Nephron progenitor cell (in vitro differentiated cells): ENCODE results near the gene DNER.

Experiments used
- DNase-seq: peaks from one replicate; pipeline ENCODE4 v3.0.0; 2021
- H3K27ac Mint-ChIP-seq: 2 replicates; pipeline ENCODE4 v1.8.0; 2021; ENCODE audit warnings: mild to moderate bottlenecking, moderate library complexity, mixed read lengths
- H3K27me3 Mint-ChIP-seq: 2 replicates; pipeline ENCODE4 v1.8.0; 2021; ENCODE audit warnings: mild to moderate bottlenecking, low read depth, mixed read lengths; ENCODE audit not compliant: poor library complexity
- H3K36me3 Mint-ChIP-seq: 2 replicates; pipeline ENCODE4 v1.8.0; 2021; ENCODE audit warnings: low read depth, mixed read lengths
- H3K4me1 Mint-ChIP-seq: 2 replicates; pipeline ENCODE4 v1.8.0; 2021; ENCODE audit warnings: mixed read lengths
- H3K4me3 Mint-ChIP-seq: 2 replicates; pipeline ENCODE4 v1.8.0; 2021; ENCODE audit warnings: mild to moderate bottlenecking, moderate library complexity, mixed read lengths
- H3K9me3 Mint-ChIP-seq: 2 replicates; pipeline ENCODE4 v1.8.0; 2021; ENCODE audit warnings: mild to moderate bottlenecking, moderate library complexity, mixed read lengths
- TF ChIP-seq, protein P1 (sequence below): fragments of 200-600 bp; sonication (generic); IDR thresholded peaks from 2 replicates; pipeline ENCODE4 v1.5.0; 2021; ENCODE audit warnings: antibody characterized with exemption

Gene DNER

GRCh38 chr2:229417176-229417575 lies 297.2 kb downstream of the DNER start:
- Mint-ChIP-seq H3K9me3 (peaks cover 4% of the 10 kb centered on the region), H3K36me3 (no peaks in the 10 kb centered on the region), H3K4me3 (no peak overlapping the region), H3K27ac (no peak overlapping the region), H3K4me1 (peaks cover 11% of the 10 kb centered on the region), H3K27me3 (peaks cover under 1% of the 10 kb centered on the region)
- no peak for DNase-seq
- TF ChIP-seq, protein P1, sequence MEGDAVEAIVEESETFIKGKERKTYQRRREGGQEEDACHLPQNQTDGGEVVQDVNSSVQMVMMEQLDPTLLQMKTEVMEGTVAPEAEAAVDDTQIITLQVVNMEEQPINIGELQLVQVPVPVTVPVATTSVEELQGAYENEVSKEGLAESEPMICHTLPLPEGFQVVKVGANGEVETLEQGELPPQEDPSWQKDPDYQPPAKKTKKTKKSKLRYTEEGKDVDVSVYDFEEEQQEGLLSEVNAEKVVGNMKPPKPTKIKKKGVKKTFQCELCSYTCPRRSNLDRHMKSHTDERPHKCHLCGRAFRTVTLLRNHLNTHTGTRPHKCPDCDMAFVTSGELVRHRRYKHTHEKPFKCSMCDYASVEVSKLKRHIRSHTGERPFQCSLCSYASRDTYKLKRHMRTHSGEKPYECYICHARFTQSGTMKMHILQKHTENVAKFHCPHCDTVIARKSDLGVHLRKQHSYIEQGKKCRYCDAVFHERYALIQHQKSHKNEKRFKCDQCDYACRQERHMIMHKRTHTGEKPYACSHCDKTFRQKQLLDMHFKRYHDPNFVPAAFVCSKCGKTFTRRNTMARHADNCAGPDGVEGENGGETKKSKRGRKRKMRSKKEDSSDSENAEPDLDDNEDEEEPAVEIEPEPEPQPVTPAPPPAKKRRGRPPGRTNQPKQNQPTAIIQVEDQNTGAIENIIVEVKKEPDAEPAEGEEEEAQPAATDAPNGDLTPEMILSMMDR, result no peak

DNA sequence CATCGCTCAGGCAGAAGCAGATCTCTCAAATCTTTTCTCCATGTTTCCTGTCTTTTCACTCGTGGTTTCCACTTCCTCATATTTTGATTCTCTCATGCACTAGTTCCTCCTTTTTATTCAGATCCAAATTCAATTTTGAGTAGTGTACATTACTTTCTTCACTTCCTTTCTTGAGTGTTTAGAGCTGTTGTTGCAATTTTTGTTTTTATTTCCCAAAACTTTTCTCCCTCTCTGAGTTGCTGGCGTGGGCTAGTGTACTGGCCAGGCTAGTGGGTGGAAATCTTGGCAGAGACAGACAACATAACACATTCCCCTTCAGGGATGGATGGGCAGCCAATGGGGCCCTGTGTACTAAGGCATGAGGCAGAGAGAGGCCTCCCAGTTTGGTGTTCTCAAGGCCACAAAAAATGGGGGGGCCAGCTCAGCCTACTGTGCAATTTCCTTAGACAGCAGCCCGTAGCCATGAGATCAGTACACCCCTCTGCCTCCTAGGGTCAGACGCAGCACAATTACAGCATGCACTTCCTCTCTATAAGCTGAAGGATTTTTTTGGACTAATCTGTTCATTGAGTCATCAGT lies 298.1 kb downstream of the DNER start:
- peaks cover 4% of the 10 kb centered on the region for H3K9me3 Mint-ChIP-seq
- peaks cover 11% of the 10 kb centered on the region for H3K4me1 Mint-ChIP-seq
- TF ChIP-seq, protein P1, result no peak
- H3K27me3 Mint-ChIP-seq, result no peaks in the 10 kb centered on the region
- H3K27ac Mint-ChIP-seq, result no peak overlapping the region
- H3K4me3 Mint-ChIP-seq, result no peak overlapping the region
- H3K36me3 Mint-ChIP-seq, result no peaks in the 10 kb centered on the region
- DNase-seq, result no peak

DNA sequence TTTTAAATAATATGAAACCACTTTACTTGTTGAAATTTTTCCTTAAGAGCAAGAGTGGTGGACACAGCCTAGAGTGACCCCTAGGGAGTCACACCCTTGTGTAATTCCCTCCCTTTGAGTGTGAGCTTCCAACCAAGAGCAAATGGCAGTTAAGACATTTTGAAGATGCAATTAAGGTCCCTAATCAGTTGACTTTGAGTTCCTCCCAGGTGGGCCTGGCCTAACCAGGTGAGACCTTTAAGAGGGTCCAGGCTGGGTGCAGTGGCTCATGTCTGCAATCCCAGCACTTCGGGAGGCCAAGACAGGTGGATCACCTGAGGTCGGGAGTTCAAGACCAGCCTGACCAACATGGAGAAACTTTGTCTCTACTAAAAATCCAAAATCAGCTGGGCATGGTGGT lies 299.7 kb downstream of the DNER start:
- Mint-ChIP-seq H3K4me3 (no peak overlapping the region), H3K27me3 (no peaks in the 10 kb centered on the region), H3K4me1 (peaks cover 17% of the 10 kb centered on the region), H3K27ac (no peak overlapping the region), H3K36me3 (no peaks in the 10 kb centered on the region), H3K9me3 (peaks cover 4% of the 10 kb centered on the region)
- no peak for DNase-seq
- TF ChIP-seq, protein P1, result no peak

DNA sequence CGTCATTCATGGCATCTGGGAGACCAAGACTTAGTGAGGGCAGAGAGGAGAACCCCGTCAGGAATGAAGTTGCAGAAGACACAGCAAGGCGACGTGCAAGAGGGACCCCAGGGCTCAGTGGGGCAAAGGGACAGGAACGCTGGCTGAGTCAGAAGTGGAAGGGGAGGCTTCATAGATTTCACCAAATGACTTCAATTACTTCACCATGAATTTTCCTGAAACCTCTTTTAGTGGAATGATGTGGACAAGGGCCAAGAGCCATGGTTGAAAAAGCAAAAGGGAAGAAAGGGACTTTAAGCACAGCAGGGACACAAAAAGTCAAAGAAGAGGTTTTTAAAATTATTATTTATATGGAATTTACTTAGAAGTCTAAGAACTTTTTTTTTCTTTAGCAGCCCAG lies 301.7 kb downstream of the DNER start:
- H3K4me1 Mint-ChIP-seq, result peaks cover 13% of the 10 kb centered on the region
- H3K27ac Mint-ChIP-seq, result no peak overlapping the region
- peaks cover 4% of the 10 kb centered on the region for H3K9me3 Mint-ChIP-seq
- TF ChIP-seq, protein P1, result no peak
- no peaks in the 10 kb centered on the region for H3K36me3 Mint-ChIP-seq
- no peaks in the 10 kb centered on the region for H3K27me3 Mint-ChIP-seq
- no peak for DNase-seq
- H3K4me3 Mint-ChIP-seq, result no peak overlapping the region

DNA sequence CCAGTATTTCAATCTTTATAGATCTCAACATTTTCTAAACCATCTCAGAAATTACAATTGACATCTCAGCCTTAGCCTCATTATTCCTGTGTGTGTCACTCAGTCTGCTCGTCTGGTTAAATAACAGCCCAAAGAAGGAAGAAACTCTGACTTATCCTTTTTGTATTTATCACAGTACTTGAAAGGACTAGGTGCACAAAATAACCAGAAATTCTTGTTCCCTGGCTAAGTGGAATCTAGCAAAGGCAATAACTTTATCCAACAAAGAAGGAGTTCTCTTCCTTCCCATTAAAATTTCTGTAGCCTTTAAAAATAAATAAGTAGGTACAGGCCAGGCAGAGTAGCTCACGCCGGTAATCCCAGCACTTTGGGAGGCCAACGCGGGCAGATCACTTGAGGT lies 303.4 kb downstream of the DNER start:
- Mint-ChIP-seq H3K27me3 (peaks cover 3% of the 10 kb centered on the region), H3K36me3 (no peaks in the 10 kb centered on the region), H3K4me3 (no peak overlapping the region), H3K4me1 (peaks cover 11% of the 10 kb centered on the region), H3K9me3 (peaks cover 4% of the 10 kb centered on the region), H3K27ac (no peak overlapping the region)
- DNase-seq, result no peak
- TF ChIP-seq, protein P1, result no peak

GRCh38 chr2:229410264-229410663 lies 304.1 kb downstream of the DNER start:
- Mint-ChIP-seq H3K36me3 (no peaks in the 10 kb centered on the region), H3K4me3 (no peak overlapping the region), H3K27ac (no peak overlapping the region), H3K9me3 (peaks cover 4% of the 10 kb centered on the region), H3K27me3 (peaks cover 5% of the 10 kb centered on the region), H3K4me1 (peaks cover 11% of the 10 kb centered on the region)
- TF ChIP-seq, protein P1, result no peak
- no peak for DNase-seq
